ENCODE results near the gene RHOD. TPM values are rescaled to one million over a fixed set of nuclear protein-coding genes. Genes with fewer than 3 reads are reported as not detected.

The RHOD gene
- total RNA-seq, 1 experiment from 2014 or later: 24.7 TPM

DNA sequence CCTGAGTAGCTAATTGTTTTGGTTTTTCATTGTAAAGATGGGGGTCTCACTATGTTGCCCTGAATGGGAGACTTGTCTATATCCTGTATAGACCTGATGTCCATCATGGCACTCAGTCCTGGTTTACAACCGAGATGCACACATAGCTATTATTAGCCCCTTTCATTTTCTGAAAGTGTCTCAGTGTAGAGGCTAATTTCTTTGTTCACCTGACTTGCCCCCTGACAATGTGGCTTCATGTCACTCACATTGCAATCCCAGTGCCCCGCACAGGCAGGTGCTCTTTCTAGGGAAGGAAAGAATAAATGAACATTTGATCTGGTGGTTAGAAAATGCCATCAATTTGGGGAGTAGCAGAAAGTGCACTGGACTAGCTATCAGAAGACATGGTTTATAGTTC is 49.3 kb downstream of the RHOD start:
- Mint-ChIP-seq H3K4me3 (ENCODE audit: low read depth, unreplicated experiment) (no peak overlapping the region), H3K9me3 (ENCODE audit: low read depth, unreplicated experiment) (no peaks in the 10 kb centered on the region), H3K27ac (ENCODE audit: unreplicated experiment) (no peak overlapping the region), H3K27me3 (ENCODE audit: unreplicated experiment) (no peaks in the 10 kb centered on the region), H3K4me1 (ENCODE audit: low read depth, unreplicated experiment) (no peaks in the 10 kb centered on the region), H3K36me3 (ENCODE audit: insufficient read depth, unreplicated experiment) (no peaks in the 10 kb centered on the region)
- no TSS peak for BruUV-seq (replicated peaks)
- no peak for DNase-seq
- CTCF ChIA-PET: interaction anchor here (0.9 to 1.0 kb wide), 2 partner anchors 11 to 268 kb away, joined by 5 to 6 read pairs; partner anchors contain the start of gene CLCF1
- intact Hi-C loops (cut with micrococcal nuclease; ENCODE audit: unreplicated experiment): no loop called here
- TF ChIP-seq CTCF (IDR thresholded peaks at IDR 0.05; ENCODE audit: unreplicated experiment): no peak

DNA sequence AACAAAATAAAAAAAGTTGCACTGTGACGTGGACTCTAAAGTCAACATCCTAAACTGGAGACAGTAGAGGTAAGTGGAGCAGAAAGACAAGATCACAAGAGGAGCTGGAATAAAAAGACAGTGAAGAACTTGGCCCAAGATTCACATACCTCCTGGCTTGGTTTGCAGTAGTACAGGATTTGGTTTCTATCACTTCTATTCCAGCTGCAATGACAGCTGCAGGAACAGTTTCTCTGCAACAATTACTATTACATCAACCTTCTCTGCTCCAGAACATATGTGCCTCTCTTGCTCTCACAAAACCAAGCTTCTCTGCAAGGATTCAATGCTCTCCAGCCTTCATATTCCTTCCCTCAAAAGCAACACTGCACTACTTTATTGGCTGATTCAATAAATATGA is 54.6 kb downstream of the RHOD start:
- CTCF ChIA-PET: no interaction called here
- DNase-seq: no peak
- no peaks in the 10 kb centered on the region for H3K27me3 Mint-ChIP-seq (ENCODE audit: unreplicated experiment)
- H3K27ac Mint-ChIP-seq (ENCODE audit: unreplicated experiment): no peak overlapping the region
- no peak for TF ChIP-seq CTCF (IDR thresholded peaks at IDR 0.05; ENCODE audit: unreplicated experiment)
- H3K4me3 Mint-ChIP-seq (ENCODE audit: low read depth, unreplicated experiment): no peak overlapping the region
- intact Hi-C loops (cut with micrococcal nuclease; ENCODE audit: unreplicated experiment): no loop called here
- no peaks in the 10 kb centered on the region for H3K36me3 Mint-ChIP-seq (ENCODE audit: insufficient read depth, unreplicated experiment)
- BruUV-seq (replicated peaks): no TSS peak
- no peaks in the 10 kb centered on the region for H3K9me3 Mint-ChIP-seq (ENCODE audit: low read depth, unreplicated experiment)
- H3K4me1 Mint-ChIP-seq (ENCODE audit: low read depth, unreplicated experiment): peaks cover 10% of the 10 kb centered on the region

- no peak for TF ChIP-seq CTCF (IDR thresholded peaks at IDR 0.05; ENCODE audit: unreplicated experiment)
- intact Hi-C loops (cut with micrococcal nuclease; ENCODE audit: unreplicated experiment): no loop called here
- BruUV-seq (replicated peaks): no TSS peak
- no peaks in the 10 kb centered on the region for H3K9me3 Mint-ChIP-seq (ENCODE audit: low read depth, unreplicated experiment)
- peaks cover 4% of the 10 kb centered on the region for H3K36me3 Mint-ChIP-seq (ENCODE audit: insufficient read depth, unreplicated experiment)
- CTCF ChIA-PET: interaction anchor here (0.7 kb wide), 1 partner anchor 110 kb away, joined by 3 read pairs; no protein-coding TSS in a partner anchor
- H3K4me3 Mint-ChIP-seq (ENCODE audit: low read depth, unreplicated experiment): no peak overlapping the region
- H3K4me1 Mint-ChIP-seq (ENCODE audit: low read depth, unreplicated experiment): peaks cover 10% of the 10 kb centered on the region
- no peaks in the 10 kb centered on the region for H3K27me3 Mint-ChIP-seq (ENCODE audit: unreplicated experiment)
- no peak overlapping the region for H3K27ac Mint-ChIP-seq (ENCODE audit: unreplicated experiment)
- no peak for DNase-seq
These were observed 56.6 kb downstream of the RHOD start for GRCh38 chr11:67113231-67113721.

DNA sequence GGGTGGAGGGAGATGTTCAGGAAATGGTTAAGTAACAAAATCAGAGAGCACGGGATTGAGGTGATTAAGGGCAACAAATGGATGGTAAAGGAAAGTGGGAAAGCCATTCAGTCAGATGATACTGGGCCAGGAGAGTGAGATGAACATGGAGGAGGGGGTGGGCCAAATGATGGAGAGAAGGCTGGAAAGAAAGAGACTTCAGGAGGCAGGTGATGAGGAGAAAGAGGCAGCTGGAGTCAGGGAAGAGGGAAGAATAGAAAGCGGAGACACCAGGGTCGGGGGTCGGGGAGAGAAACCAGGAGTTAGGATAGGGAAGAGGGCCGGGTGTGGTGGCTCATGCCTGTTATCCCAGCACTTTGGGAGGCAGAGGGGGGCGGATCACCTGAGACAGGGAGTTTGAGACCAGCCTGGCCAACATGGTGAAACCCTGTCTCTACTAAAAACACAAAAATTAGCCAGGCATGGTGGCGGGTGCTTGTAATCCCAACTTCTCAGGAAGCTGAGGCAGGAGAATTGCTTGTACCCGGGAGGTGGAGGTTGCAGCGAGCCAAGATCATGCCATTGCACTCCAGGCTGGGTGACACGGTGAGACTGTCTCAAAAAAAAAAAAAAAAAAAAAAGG is 57.7 kb downstream of the RHOD start:
- no peak for TF ChIP-seq CTCF (IDR thresholded peaks at IDR 0.05; ENCODE audit: unreplicated experiment)
- H3K27ac Mint-ChIP-seq (ENCODE audit: unreplicated experiment): no peak overlapping the region
- no peaks in the 10 kb centered on the region for H3K9me3 Mint-ChIP-seq (ENCODE audit: low read depth, unreplicated experiment)
- CTCF ChIA-PET: interaction anchor here (0.7 kb wide), 2 partner anchors 60 to 111 kb away, joined by 3 to 4 read pairs; no protein-coding TSS in a partner anchor
- intact Hi-C loops (cut with micrococcal nuclease; ENCODE audit: unreplicated experiment): no loop called here
- H3K4me3 Mint-ChIP-seq (ENCODE audit: low read depth, unreplicated experiment): no peak overlapping the region
- no peaks in the 10 kb centered on the region for H3K27me3 Mint-ChIP-seq (ENCODE audit: unreplicated experiment)
- H3K4me1 Mint-ChIP-seq (ENCODE audit: low read depth, unreplicated experiment): peaks cover 10% of the 10 kb centered on the region
- DNase-seq: no peak
- no TSS peak for BruUV-seq (replicated peaks)
- peaks cover 12% of the 10 kb centered on the region for H3K36me3 Mint-ChIP-seq (ENCODE audit: insufficient read depth, unreplicated experiment)

Measured in Calu3 (cell line).